ENCODE measurements around the gene MBNL1.

Gene MBNL1

DNA sequence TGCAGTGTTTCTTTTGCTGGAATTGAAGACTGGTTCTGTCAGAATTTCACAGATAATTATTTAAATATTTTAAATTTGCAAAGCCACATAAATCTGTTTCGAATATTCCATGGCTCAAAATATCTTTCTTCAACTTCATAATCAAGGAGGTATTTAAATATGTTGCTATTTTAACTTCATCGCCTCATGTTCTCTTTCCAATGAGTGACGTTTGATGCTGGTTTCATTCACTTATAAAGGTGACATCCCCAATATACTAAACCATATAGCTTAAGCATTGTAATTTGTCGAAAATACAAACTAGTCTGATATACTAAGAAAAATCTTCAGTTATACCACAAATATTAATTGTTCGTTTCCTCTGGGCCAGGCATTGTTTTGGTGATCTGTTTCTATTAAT is 22.5 kb downstream of the MBNL1 start:
- Mint-ChIP-seq H3K4me1 (ENCODE audit: low read depth) (peaks cover 88% of the 10 kb centered on the region), H3K36me3 (peaks cover 2% of the 10 kb centered on the region), H3K9me3 (ENCODE audit: low read depth) (no peaks in the 10 kb centered on the region), H3K4me3 (peak overlapping the region; percentile 74), H3K27me3 (no peaks in the 10 kb centered on the region), H3K27ac (peak overlapping the region; percentile 90)

GRCh38 chr3:152291649-152292066 is 22.9 kb downstream of the MBNL1 start:
- Mint-ChIP-seq H3K27me3 (no peaks in the 10 kb centered on the region), H3K27ac (peak overlapping the region; percentile 90), H3K36me3 (peaks cover 2% of the 10 kb centered on the region), H3K4me3 (peak overlapping the region; percentile 74), H3K9me3 (ENCODE audit: low read depth) (no peaks in the 10 kb centered on the region), H3K4me1 (ENCODE audit: low read depth) (peaks cover 91% of the 10 kb centered on the region)

GRCh38 chr3:152292366-152292765 is 23.6 kb downstream of the MBNL1 start:
- Mint-ChIP-seq H3K4me1 (ENCODE audit: low read depth) (peaks cover 90% of the 10 kb centered on the region), H3K4me3 (no peak overlapping the region), H3K9me3 (ENCODE audit: low read depth) (no peaks in the 10 kb centered on the region), H3K27ac (peak overlapping the region; percentile 90), H3K36me3 (peaks cover 5% of the 10 kb centered on the region), H3K27me3 (no peaks in the 10 kb centered on the region)

DNA sequence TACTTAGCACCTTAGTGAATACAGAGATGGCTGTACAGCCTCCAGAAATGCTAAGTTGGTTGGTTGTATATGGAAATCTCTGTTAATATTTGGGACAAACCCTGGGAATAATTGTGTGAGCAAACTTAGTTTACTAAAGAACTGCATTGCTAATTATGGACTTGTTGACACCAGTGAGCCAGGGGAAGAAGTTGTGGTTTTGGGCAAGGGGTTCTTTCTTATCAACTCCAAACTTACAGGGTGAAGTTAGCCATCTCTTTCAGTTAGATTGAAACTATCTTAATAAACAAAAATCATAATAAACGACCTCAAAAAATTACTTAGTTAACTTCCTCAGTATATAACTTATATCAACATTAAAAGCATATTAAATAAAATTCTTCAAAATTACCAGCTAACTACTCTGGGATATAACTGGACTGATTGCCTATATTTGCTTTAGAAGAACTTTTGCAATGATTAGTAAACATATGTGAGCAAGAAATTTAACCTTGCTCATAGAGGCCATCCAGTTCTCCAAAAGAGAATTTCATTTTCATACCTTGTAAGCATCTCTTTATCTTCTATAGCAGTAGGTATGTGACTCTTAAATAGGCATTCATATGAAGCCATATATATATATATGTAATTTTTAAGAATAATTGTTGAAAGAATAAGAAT is 24.7 kb downstream of the MBNL1 start:
- Mint-ChIP-seq H3K27ac (peak overlapping the region; percentile 59), H3K36me3 (peaks cover 5% of the 10 kb centered on the region), H3K27me3 (no peaks in the 10 kb centered on the region), H3K9me3 (ENCODE audit: low read depth) (no peaks in the 10 kb centered on the region), H3K4me1 (ENCODE audit: low read depth) (peaks cover 85% of the 10 kb centered on the region), H3K4me3 (peak overlapping the region; percentile 3)

GRCh38 chr3:152295344-152295743 is 26.6 kb downstream of the MBNL1 start:
- Mint-ChIP-seq H3K4me3 (peak overlapping the region; percentile 61), H3K27ac (peak overlapping the region; percentile 87), H3K36me3 (peaks cover 12% of the 10 kb centered on the region), H3K4me1 (ENCODE audit: low read depth) (peaks cover 86% of the 10 kb centered on the region), H3K9me3 (ENCODE audit: low read depth) (no peaks in the 10 kb centered on the region), H3K27me3 (no peaks in the 10 kb centered on the region)

GRCh38 chr3:152295806-152296205 is 27.1 kb downstream of the MBNL1 start:
- H3K27ac Mint-ChIP-seq, result peak overlapping the region; percentile 87
- no peaks in the 10 kb centered on the region for H3K27me3 Mint-ChIP-seq
- no peaks in the 10 kb centered on the region for H3K9me3 Mint-ChIP-seq (ENCODE audit: low read depth)
- H3K36me3 Mint-ChIP-seq, result peaks cover 13% of the 10 kb centered on the region
- H3K4me1 Mint-ChIP-seq (ENCODE audit: low read depth), result peaks cover 86% of the 10 kb centered on the region
- H3K4me3 Mint-ChIP-seq, result peak overlapping the region; percentile 61

DNA sequence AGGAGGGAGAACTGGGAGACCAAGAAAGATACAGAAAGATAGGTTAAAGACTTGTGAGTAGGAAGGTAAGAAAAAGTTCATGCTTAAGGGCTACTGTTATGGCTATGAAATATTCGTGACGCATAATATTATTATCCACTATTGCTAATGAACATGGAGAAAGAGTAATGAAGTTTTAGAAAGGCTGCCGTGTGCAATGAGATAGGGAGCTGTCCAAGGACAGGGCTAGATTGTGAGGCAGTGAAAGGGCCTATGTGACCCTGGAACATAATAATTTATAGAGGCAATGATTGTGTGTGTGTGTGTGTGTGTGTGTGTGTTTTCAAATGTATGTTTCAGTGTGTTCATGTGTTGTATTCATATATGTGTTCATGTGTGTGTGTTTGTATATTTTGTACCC is 27.7 kb downstream of the MBNL1 start:
- H3K27ac Mint-ChIP-seq, result peak overlapping the region; percentile 87
- H3K4me3 Mint-ChIP-seq, result peak overlapping the region; percentile 61
- H3K9me3 Mint-ChIP-seq (ENCODE audit: low read depth), result no peaks in the 10 kb centered on the region
- H3K27me3 Mint-ChIP-seq, result no peaks in the 10 kb centered on the region
- peaks cover 13% of the 10 kb centered on the region for H3K36me3 Mint-ChIP-seq
- H3K4me1 Mint-ChIP-seq (ENCODE audit: low read depth), result peaks cover 87% of the 10 kb centered on the region

- Mint-ChIP-seq H3K27ac (peak overlapping the region; percentile 87), H3K9me3 (ENCODE audit: low read depth) (no peaks in the 10 kb centered on the region), H3K4me1 (ENCODE audit: low read depth) (peaks cover 87% of the 10 kb centered on the region), H3K4me3 (peak overlapping the region; percentile 61), H3K27me3 (no peaks in the 10 kb centered on the region), H3K36me3 (peaks cover 11% of the 10 kb centered on the region)
These were observed 28.2 kb downstream of the MBNL1 start for GRCh38 chr3:152296971-152297370.

- Mint-ChIP-seq H3K36me3 (peaks cover 11% of the 10 kb centered on the region), H3K4me1 (ENCODE audit: low read depth) (peaks cover 88% of the 10 kb centered on the region)
These were observed 29.9 kb downstream of the MBNL1 start for GRCh38 chr3:152298393-152299248.

DNA sequence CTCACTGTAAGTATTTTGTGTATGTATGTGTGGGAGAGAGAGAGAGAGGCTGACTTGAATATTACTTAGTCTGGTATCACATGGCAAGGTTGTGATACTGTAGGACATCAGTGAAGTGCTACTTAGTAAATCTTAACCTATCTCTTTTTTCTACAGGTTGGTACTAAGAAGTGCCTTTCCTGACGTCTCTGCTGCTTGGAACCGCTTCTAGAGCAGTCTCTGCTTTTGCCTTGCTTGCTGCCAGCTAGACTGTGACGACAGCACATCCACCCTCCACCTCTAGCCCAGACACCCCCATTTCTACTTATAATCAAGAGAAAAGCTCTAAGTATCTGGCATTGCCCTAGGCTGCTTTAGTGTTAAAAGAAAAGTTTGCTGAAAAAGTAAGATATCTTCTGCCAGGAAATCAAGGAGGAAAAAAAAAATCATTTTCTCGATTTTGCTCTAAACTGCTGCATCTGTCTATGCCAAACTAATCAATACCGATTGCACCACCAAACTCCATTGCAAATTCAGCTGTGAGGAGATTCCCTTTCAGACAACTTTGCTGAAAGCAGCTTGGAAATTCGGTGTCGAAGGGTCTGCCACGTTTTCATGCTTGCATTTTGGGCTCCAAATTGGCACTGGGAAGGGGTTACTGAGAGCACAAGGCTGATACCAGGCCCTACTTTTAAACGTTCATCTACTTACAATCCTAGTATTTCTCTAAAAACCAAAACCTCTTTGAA is 30.7 kb downstream of the MBNL1 start:
- Mint-ChIP-seq H3K27me3 (no peaks in the 10 kb centered on the region), H3K4me3 (peak overlapping the region; percentile 78), H3K36me3 (peaks cover 11% of the 10 kb centered on the region), H3K4me1 (ENCODE audit: low read depth) (peaks cover 88% of the 10 kb centered on the region), H3K27ac (peak overlapping the region; percentile 96), H3K9me3 (ENCODE audit: low read depth) (no peaks in the 10 kb centered on the region)

More at GRCh38 chr3:152298393-152299248, 29.9 kb downstream of the MBNL1 start:
- Mint-ChIP-seq H3K9me3 (ENCODE audit: low read depth) (no peaks in the 10 kb centered on the region), H3K27me3 (no peaks in the 10 kb centered on the region), H3K27ac (peak overlapping the region; percentile 96), H3K4me3 (peak overlapping the region; percentile 78)

DNA sequence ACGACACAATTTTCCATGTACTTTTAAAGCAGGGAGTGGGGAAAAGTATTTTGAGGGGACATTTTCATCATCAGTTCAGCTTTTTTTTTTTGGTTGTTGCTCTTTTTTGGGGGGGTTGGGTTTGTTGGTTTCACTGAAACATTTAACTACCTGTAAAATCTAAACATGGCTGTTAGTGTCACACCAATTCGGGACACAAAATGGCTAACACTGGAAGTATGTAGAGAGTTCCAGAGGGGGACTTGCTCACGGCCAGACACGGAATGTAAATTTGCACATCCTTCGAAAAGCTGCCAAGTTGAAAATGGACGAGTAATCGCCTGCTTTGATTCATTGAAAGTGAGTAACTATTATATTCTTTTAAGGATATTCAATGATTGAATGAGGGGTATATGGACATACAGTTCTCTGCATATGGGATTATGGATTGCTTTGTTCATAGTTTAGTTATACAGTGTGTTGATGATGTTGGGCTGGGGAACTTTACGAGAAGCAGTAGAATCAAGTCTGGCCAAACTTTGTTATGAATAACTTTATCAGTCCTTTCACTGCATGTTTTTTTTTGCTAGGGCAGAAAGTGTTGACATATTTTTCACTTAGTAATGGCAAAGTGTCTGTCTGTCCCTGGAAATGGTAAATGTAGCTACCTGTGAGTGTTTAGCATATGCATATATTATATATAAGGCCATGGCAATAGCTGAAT is 31.5 kb downstream of the MBNL1 start:
- Mint-ChIP-seq H3K36me3 (peaks cover 11% of the 10 kb centered on the region), H3K4me3 (peak overlapping the region; percentile 78), H3K27me3 (no peaks in the 10 kb centered on the region), H3K4me1 (ENCODE audit: low read depth) (peaks cover 91% of the 10 kb centered on the region), H3K27ac (peak overlapping the region; percentile 96), H3K9me3 (ENCODE audit: low read depth) (no peaks in the 10 kb centered on the region)

- Mint-ChIP-seq H3K27ac (peak overlapping the region; percentile 94), H3K9me3 (ENCODE audit: low read depth) (no peaks in the 10 kb centered on the region), H3K27me3 (no peaks in the 10 kb centered on the region), H3K36me3 (peaks cover 16% of the 10 kb centered on the region), H3K4me3 (peak overlapping the region; percentile 61), H3K4me1 (ENCODE audit: low read depth) (peaks cover 91% of the 10 kb centered on the region)
These were observed 33.0 kb downstream of the MBNL1 start for GRCh38 chr3:152301745-152302181.

DNA sequence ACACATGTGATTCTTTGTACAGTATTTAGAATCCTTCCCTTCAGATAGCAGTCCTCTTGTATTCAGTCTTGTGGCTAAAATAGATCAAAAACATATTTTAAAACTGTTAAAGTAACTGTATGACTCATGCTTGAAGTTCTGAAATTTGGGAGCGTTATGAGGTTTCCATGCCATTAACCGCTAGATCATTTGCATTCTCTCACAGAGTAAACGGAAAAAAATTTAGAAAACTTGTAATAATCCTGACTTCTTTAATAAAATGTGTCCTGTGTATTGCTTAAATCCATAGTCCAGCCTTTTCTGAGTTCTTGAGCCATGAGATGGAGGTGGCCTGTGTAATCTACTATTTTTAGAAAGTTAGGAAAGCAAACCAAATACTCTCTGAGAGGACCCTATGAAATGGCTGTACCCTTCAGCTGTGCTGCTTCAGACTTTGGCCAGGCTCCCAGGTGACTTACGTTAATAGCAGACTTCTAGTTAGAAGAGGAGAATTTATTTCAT is 33.8 kb downstream of the MBNL1 start:
- peaks cover 94% of the 10 kb centered on the region for H3K4me1 Mint-ChIP-seq (ENCODE audit: low read depth)
- no peaks in the 10 kb centered on the region for H3K27me3 Mint-ChIP-seq
- H3K27ac Mint-ChIP-seq, result peak overlapping the region; percentile 94
- peaks cover 14% of the 10 kb centered on the region for H3K36me3 Mint-ChIP-seq
- no peaks in the 10 kb centered on the region for H3K9me3 Mint-ChIP-seq (ENCODE audit: low read depth)
- H3K4me3 Mint-ChIP-seq, result peak overlapping the region; percentile 70

GRCh38 chr3:152304160-152304559 is 35.4 kb downstream of the MBNL1 start:
- H3K9me3 Mint-ChIP-seq (ENCODE audit: low read depth), result no peaks in the 10 kb centered on the region
- no peaks in the 10 kb centered on the region for H3K27me3 Mint-ChIP-seq
- peaks cover 96% of the 10 kb centered on the region for H3K4me1 Mint-ChIP-seq (ENCODE audit: low read depth)
- H3K4me3 Mint-ChIP-seq, result peak overlapping the region; percentile 44
- H3K27ac Mint-ChIP-seq, result peak overlapping the region; percentile 78
- H3K36me3 Mint-ChIP-seq, result peaks cover 14% of the 10 kb centered on the region
